AG04450 (cell line): Measurements from ENCODE around the gene JAGN1. TPM values are rescaled to one million over a fixed set of nuclear protein-coding genes. Genes with fewer than 3 reads are reported as not detected.

Experiments
- CTCF ChIA-PET: fragments of 300-600, 350-600 bp; formaldehyde crosslinking; extraction: SDS; loops from one replicate; lab custom pipeline; 2022; ENCODE audit warnings: antibody characterized with exemption, inconsistent platforms; lab: Charles Lee
- POLR2A ChIA-PET: fragments of 350-600 bp; formaldehyde crosslinking; extraction: SDS; loops from one replicate; lab custom pipeline; 2021; ENCODE audit warnings: antibody characterized with exemption, inconsistent platforms; lab: Yijun Ruan, JAX
- DNase-seq: peaks from one replicate; pipeline ENCODE4 v3.0.0-alpha.2; 2011; ENCODE audit warnings: low read depth, low spot score
- H3K27ac ChIP-seq: one replicate; pipeline ENCODE4 v1.5.1; 2012; ENCODE audit warnings: low read depth, low read length, control low read depth
- H3K27me3 ChIP-seq: one replicate; pipeline ENCODE4 v1.6.0; 2012; ENCODE audit warnings: low read length; ENCODE audit not compliant: control insufficient read depth, insufficient read depth
- H3K4me3 ChIP-seq: 2 replicates; pipeline ENCODE4 v1.5.1; 2011; ENCODE audit warnings: mild to moderate bottlenecking, low read depth, low read length, control low read depth
- H3K9me3 ChIP-seq: 2 replicates; pipeline ENCODE4 v1.5.1; 2012; ENCODE audit warnings: low read length; ENCODE audit not compliant: control insufficient read depth, insufficient read depth
- polyA plus RNA-seq: library from polyadenylated mRNA; depleted of rRNA; stranded (reverse); fragments of >200 nt; gene quantifications from 2 replicates; pipeline ENCODE4 v1.2.3, GENCODE V29; 2011
- TF ChIP-seq, protein P1 (sequence below): IDR thresholded peaks from 2 replicates; pipeline ENCODE4 v1.5.1; 2011; ENCODE audit warnings: low read depth, low read length, control low read depth, inconsistent platforms

Gene JAGN1
- polyA plus RNA-seq, 1 experiment = 44.4 TPM

DNA sequence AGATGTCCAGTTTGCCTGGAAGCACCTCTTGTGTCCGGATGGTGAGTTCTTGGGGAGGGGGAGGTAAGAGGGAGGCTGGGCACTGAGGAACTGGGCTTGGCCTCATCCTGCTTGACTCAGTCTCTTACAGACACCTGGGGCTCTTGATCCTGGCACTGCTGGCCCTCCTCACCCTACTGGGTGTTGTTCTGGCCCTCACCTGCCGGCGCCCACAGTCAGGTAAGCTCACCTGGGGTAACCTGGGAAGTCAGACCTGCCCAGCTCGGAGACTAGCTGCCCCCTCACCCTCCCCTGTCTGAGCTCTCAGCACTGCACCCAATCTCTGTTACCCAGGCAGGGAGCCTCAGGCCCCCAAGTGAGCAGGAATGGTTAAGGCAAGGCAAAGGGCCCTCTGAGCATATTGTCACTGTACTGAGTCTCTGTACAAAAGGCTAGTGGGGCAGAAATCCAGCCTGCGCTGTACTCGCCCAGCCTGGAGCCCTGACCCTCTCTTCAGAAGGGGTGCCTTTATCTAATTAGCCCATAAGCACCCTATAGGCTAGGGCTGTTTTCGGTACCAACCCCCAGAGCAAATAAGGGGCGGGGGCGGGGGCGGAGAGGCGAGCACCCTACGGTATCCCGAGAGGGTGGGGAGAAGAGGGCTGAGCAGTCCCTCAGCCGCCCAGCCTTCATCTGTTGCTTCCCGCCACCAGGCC is 24.3 kb downstream of the JAGN1 start:
- TF ChIP-seq, protein P1, sequence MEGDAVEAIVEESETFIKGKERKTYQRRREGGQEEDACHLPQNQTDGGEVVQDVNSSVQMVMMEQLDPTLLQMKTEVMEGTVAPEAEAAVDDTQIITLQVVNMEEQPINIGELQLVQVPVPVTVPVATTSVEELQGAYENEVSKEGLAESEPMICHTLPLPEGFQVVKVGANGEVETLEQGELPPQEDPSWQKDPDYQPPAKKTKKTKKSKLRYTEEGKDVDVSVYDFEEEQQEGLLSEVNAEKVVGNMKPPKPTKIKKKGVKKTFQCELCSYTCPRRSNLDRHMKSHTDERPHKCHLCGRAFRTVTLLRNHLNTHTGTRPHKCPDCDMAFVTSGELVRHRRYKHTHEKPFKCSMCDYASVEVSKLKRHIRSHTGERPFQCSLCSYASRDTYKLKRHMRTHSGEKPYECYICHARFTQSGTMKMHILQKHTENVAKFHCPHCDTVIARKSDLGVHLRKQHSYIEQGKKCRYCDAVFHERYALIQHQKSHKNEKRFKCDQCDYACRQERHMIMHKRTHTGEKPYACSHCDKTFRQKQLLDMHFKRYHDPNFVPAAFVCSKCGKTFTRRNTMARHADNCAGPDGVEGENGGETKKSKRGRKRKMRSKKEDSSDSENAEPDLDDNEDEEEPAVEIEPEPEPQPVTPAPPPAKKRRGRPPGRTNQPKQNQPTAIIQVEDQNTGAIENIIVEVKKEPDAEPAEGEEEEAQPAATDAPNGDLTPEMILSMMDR = no peak
- ChIA-PET POLR2A (interaction anchor here (0.9 kb wide), 1 partner anchor 71 kb away, joined by 3 read pairs; the partner anchor contains the start of gene RPUSD3), CTCF (interaction anchor here (0.9 to 2.6 kb wide), 5 partner anchors 17 to 68 kb away, joined by 3 to 17 read pairs (median 4); no protein-coding TSS in a partner anchor)
- no peaks in the 10 kb centered on the region for H3K27me3 ChIP-seq
- DNase-seq = no peak
- no peak overlapping the region for H3K27ac ChIP-seq
- no peak overlapping the region for H3K4me3 ChIP-seq
- H3K9me3 ChIP-seq = no peaks in the 10 kb centered on the region; the same call in 1 of the 2 replicates

DNA sequence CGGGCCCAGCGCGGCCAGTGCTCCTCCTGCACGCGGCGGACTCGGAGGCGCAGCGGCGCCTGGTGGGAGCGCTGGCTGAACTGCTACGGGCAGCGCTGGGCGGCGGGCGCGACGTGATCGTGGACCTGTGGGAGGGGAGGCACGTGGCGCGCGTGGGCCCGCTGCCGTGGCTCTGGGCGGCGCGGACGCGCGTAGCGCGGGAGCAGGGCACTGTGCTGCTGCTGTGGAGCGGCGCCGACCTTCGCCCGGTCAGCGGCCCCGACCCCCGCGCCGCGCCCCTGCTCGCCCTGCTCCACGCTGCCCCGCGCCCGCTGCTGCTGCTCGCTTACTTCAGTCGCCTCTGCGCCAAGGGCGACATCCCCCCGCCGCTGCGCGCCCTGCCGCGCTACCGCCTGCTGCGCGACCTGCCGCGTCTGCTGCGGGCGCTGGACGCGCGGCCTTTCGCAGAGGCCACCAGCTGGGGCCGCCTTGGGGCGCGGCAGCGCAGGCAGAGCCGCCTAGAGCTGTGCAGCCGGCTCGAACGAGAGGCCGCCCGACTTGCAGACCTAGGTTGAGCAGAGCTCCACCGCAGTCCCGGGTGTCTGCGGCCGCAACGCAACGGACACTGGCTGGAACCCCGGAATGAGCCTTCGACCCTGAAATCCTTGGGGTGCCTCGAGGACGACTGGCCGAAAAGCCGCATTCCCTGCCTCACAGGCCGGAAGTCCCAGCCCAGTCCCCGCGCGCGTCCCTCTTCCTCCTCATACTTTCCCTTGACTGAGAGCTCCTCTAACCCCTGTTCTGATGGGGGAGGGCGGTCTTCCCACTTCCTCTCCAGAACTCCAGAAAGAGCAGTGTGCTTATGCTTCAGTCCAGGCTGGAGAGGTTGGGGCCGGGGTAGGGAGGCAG is 25.1 kb downstream of the JAGN1 start:
- ChIA-PET POLR2A (interaction anchor here (0.6 to 1.6 kb wide), 5 partner anchors 17 to 554 kb away, joined by 3 to 5 read pairs (median 3); partner anchors contain the start of gene ARPC4), CTCF (interaction anchor here (0.6 to 2.6 kb wide), 5 partner anchors 16 to 68 kb away, joined by 3 to 17 read pairs (median 3); no protein-coding TSS in a partner anchor)

DNA sequence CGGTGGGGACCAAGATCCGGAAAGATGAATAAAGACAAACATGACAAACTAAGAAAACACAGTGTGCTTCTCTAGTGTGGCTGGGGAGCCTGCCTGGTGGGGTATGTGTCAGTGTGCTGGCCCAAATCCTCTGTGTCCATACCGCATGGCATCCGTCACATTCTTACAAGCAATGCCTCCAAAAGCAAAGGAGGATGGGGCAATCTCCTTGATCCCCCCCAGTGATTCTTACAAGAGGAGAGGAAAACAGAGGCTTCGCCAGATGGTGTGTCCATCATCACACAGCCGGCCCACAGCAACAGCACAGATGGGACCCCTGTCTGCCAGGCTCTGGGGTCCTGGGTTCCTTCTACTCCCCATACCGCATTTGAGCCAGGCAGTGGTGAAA is 25.9 kb downstream of the JAGN1 start:
- Histone ChIP-seq H3K4me3 (peak overlapping the region; percentile 66), H3K9me3 (no peaks in the 10 kb centered on the region; the same call in 1 of the 2 replicates), H3K27me3 (no peaks in the 10 kb centered on the region), H3K27ac (peak overlapping the region; percentile 81)
- TF ChIP-seq, protein P1 = no peak
- no peak for DNase-seq
- CTCF ChIA-PET = interaction anchor here (1.0 to 2.6 kb wide), 3 partner anchors 15 to 69 kb away, joined by 3 to 17 read pairs (median 5); no protein-coding TSS in a partner anchor
- POLR2A ChIA-PET = interaction anchor here (1.0 to 1.6 kb wide), 3 partner anchors 16 to 123 kb away, joined by 3 to 5 read pairs (median 3); partner anchors contain the start of gene ARPC4

More for the DNA sequence above, 25.1 kb downstream of the JAGN1 start:
- Histone ChIP-seq H3K27me3 (no peaks in the 10 kb centered on the region), H3K4me3 (peak overlapping the region; percentile 60), H3K27ac (peak overlapping the region; percentile 57), H3K9me3 (no peaks in the 10 kb centered on the region; the same call in 1 of the 2 replicates)
- TF ChIP-seq, protein P1 = peak; percentile 46
- no peak for DNase-seq

DNA sequence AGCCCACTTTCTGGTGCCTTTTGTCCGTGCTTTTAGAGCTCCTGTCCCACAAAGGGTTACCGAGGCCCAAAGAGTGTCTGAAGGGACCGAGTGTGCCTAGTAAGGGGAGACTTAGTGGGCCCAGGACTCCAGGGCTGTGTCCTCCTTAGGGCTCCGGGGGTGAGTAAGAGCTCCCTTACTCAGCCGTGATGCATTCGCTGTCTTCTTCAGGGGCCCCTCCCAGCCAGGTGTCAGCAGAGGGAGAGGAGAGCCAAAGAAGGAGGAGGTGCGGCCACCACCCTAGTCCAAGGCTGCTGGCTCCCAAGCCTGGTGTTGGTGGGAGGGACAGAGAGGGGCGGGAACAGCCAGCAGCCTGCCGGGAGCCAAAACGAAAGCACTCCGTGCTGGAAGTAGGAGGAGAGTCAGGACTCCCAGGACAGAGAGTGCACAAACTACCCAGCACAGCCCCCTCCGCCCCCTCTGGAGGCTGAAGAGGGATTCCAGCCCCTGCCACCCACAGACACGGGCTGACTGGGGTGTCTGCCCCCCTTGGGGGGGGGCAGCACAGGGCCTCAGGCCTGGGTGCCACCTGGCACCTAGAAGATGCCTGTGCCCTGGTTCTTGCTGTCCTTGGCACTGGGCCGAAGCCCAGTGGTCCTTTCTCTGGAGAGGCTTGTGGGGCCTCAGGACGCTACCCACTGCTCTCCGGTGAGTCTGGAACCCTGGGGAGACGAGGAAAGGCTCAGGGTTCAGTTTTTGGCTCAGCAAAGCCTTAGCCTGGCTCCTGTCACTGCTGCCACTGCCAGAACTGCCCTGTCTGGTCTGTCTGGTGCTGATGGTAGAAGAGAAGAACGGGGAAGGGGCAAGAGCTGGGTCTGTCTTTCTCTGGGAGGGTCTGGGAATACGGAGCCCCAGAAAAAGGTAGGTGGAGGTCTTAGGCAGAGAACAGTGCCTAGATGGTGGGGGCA is 26.6 kb downstream of the JAGN1 start, which contains the start of gene IL17RC:
IL17RC (plus strand) TSS at position 365 of the 947 bp plus-strand sequence; CDS start at position 583, 218 bp downstream.
- TF ChIP-seq, protein P1 = no peak
- POLR2A ChIA-PET = interaction anchor here (1.5 to 1.6 kb wide), 2 partner anchors 52 to 124 kb away, joined by 3 read pairs; partner anchors contain the start of gene ARPC4
- Histone ChIP-seq H3K4me3 (peak within 1 kb of the TSS; percentile 66), H3K27ac (peak within 1 kb of the TSS; percentile 81), H3K9me3 (no peaks in the 10 kb centered on the region; the same call in 1 of the 2 replicates), H3K27me3 (no peaks in the 10 kb centered on the region)
- CTCF ChIA-PET = interaction anchor here (1.0 to 2.6 kb wide), 2 partner anchors 14 to 30 kb away, joined by 5 to 17 read pairs; no protein-coding TSS in a partner anchor
- DNase-seq = peak; percentile 39
